ENCODE data around the gene ADARB1. TPM values are rescaled to one million over a fixed set of nuclear protein-coding genes. Genes with fewer than 3 reads are reported as not detected.
"Not testable (repeated sequence)": the region's sequence is repeated elsewhere in the genome, so short reads cannot be mapped to it uniquely, and the experiment has no call there.

Gene ADARB1
- 24.8 and 25.9 TPM in 2 replicates for total RNA-seq

DNA sequence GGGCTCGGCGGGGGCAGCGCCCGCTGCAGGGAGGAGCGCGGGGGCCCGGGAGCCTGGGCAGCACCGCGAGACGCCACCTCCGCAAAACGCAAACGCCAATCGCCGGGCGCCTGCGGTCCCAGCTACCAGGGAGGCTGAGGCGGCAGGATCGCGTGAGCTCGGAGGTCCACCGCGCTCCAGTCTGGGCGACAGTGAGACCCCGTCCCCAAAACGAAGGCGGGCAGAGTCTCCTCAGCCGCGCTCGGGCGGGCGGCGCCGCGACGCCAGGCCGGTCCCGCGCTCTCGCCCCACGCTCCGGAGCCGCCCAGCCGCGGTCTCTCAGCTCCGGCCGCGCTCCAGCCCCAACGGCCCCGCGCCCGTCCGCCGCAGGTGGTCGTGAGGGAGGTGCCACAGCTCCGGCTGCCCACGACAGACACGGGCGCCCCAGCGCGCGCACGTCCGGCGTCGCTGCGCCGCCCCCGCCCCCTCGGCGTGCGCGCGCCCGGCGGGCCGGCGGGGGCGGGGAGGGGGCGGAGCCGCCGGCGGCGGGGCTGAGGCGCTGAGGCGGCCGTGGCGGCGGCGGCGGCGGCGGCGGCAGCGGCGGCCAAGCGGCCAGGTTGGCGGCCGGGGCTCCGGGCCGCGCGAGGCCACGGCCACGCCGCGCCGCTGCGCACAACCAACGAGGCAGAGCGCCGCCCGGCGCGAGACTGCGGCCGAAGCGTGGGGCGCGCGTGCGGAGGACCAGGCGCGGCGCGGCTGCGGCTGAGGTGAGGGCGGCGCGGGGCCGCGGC lies at the start of gene ADARB1:
ADARB1 (plus strand) TSS at position 533 of the 770 bp plus-strand sequence. CDS start 97,077 bp downstream, outside the sequence.
- Mint-ChIP-seq H3K4me3 (peak within 1 kb of the TSS; percentile 96), H3K4me1 (ENCODE audit: low read depth) (peaks cover 42% of the 10 kb centered on the region), H3K9me3 (no peaks in the 10 kb centered on the region), H3K27me3 (ENCODE audit: insufficient read depth) (no peaks in the 10 kb centered on the region), H3K36me3 (ENCODE audit: low read depth) (peaks cover 1% of the 10 kb centered on the region), H3K27ac (peak within 1 kb of the TSS; percentile 98)
- intact Hi-C loops (cut with micrococcal nuclease) = loop anchor here (10.0 kb wide), 1 partner anchor 269 kb away; the partner anchor contains the start of gene UBE2G2
- DNase-seq (ENCODE audit: low spot score) = peak; percentile 63

GRCh38 chr21:45026066-45026745 lies 48.2 kb upstream of the ADARB1 start:
- no peaks in the 10 kb centered on the region for H3K4me1 Mint-ChIP-seq (ENCODE audit: low read depth)
- H3K27ac Mint-ChIP-seq = no peak overlapping the region
- H3K36me3 Mint-ChIP-seq (ENCODE audit: low read depth) = no peaks in the 10 kb centered on the region
- H3K9me3 Mint-ChIP-seq = peaks cover 4% of the 10 kb centered on the region
- H3K27me3 Mint-ChIP-seq (ENCODE audit: insufficient read depth) = peaks cover 11% of the 10 kb centered on the region
- no peak overlapping the region for H3K4me3 Mint-ChIP-seq
- intact Hi-C loops (cut with micrococcal nuclease) = no loop called here
- no peak for DNase-seq (ENCODE audit: low spot score)

- H3K36me3 Mint-ChIP-seq (ENCODE audit: low read depth) = no peaks in the 10 kb centered on the region
- H3K4me1 Mint-ChIP-seq (ENCODE audit: low read depth) = no peaks in the 10 kb centered on the region
- intact Hi-C loops (cut with micrococcal nuclease) = no loop called here
- peaks cover 4% of the 10 kb centered on the region for H3K9me3 Mint-ChIP-seq
- H3K27ac Mint-ChIP-seq = no peak overlapping the region
- no peak overlapping the region for H3K4me3 Mint-ChIP-seq
- H3K27me3 Mint-ChIP-seq (ENCODE audit: insufficient read depth) = peaks cover 9% of the 10 kb centered on the region
- DNase-seq (ENCODE audit: low spot score) = no peak
These were observed 47.6 kb upstream of the ADARB1 start for GRCh38 chr21:45026826-45027225.

DNA sequence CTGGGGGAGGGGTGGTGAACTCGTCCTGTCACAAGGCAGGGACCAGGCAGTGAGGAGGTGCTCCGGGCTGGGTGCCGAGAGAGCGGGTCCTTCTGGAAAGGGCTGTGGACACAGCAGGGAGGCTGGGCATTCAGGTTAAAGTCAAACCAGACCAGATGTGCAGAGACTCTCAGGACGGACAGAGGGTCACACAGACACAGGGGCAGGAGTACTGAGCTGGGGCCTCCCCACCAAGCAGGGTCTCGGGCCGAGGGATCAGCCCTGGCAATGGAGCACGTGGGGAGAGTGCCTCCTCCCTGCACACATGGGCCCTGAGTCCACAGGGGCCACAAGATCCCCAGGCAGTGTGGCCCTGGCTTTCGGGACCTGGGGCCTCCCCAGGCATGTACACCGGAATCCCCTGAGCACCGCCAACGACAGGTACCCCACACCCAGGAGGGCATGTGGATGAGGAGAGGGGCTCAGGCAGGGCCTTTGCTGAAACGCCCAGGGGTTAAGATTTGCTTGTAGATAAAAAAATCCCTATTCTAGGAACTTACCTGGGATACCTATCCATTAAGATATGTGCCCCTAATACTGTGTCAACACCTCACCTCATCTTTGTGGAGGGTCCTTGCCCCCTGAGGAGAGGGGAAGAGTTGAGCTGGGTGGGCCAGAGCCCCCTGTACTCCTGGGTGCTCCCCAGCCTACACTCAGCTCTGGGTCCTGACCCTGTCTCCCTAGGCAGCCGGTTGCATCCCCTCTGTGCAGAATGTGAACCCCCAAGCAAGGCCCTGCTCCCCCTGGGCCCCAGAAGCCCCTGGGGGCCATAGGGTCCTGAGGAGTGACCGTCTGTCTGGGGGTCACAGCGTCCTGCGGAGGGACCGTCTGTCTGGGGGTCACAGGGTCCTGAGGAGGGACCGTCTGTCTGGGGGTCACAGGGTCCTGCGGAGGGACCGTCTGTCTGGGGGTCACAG lies 46.9 kb upstream of the ADARB1 start:
- intact Hi-C loops (cut with micrococcal nuclease) = no loop called here
- Mint-ChIP-seq H3K4me3 (no peak overlapping the region), H3K27ac (no peak overlapping the region), H3K4me1 (ENCODE audit: low read depth) (no peaks in the 10 kb centered on the region), H3K9me3 (peaks cover 4% of the 10 kb centered on the region), H3K27me3 (ENCODE audit: insufficient read depth) (peaks cover 9% of the 10 kb centered on the region), H3K36me3 (ENCODE audit: low read depth) (no peaks in the 10 kb centered on the region)
- no peak for DNase-seq (ENCODE audit: low spot score)

DNA sequence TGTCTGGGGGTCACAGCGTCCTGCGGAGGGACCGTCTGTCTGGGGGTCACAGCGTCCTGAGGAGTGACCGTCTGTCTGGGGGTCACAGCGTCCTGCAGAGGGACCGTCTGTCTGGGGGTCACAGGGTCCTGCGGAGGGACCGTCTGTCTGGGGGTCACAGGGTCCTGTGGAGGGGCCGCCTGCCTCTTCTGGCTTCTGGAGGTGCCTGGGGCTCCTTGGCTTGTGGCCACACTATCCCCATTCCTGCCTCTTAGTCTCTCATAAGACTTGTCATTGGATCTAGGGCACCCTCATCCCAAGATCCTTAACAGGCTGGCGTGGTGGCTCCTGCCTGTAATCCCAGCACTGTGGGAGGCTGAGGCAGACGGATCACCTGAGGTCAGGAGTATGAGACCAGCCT lies 45.7 kb upstream of the ADARB1 start:
- H3K4me1 Mint-ChIP-seq (ENCODE audit: low read depth); H3K9me3 Mint-ChIP-seq; H3K27me3 Mint-ChIP-seq (ENCODE audit: insufficient read depth); intact Hi-C loops (cut with micrococcal nuclease); DNase-seq (ENCODE audit: low spot score); H3K36me3 Mint-ChIP-seq (ENCODE audit: low read depth); H3K4me3 Mint-ChIP-seq; H3K27ac Mint-ChIP-seq: not testable (repeated sequence)

GRCh38 chr21:45029298-45029947 lies 45.0 kb upstream of the ADARB1 start:
- Mint-ChIP-seq H3K4me1 (ENCODE audit: low read depth) (no peaks in the 10 kb centered on the region), H3K27me3 (ENCODE audit: insufficient read depth) (peaks cover 11% of the 10 kb centered on the region), H3K4me3 (no peak overlapping the region), H3K27ac (no peak overlapping the region), H3K9me3 (no peaks in the 10 kb centered on the region), H3K36me3 (ENCODE audit: low read depth) (no peaks in the 10 kb centered on the region)
- no peak for DNase-seq (ENCODE audit: low spot score)
- intact Hi-C loops (cut with micrococcal nuclease) = no loop called here

- H3K4me3 Mint-ChIP-seq = no peak overlapping the region
- H3K36me3 Mint-ChIP-seq (ENCODE audit: low read depth) = no peaks in the 10 kb centered on the region
- H3K27me3 Mint-ChIP-seq (ENCODE audit: insufficient read depth) = peaks cover 11% of the 10 kb centered on the region
- DNase-seq (ENCODE audit: low spot score) = no peak
- H3K9me3 Mint-ChIP-seq = no peaks in the 10 kb centered on the region
- no peaks in the 10 kb centered on the region for H3K4me1 Mint-ChIP-seq (ENCODE audit: low read depth)
- intact Hi-C loops (cut with micrococcal nuclease) = no loop called here
- no peak overlapping the region for H3K27ac Mint-ChIP-seq
These were observed 44.3 kb upstream of the ADARB1 start for GRCh38 chr21:45029948-45030681.

GRCh38 chr21:45030682-45031570 lies 43.5 kb upstream of the ADARB1 start:
- no peaks in the 10 kb centered on the region for H3K4me1 Mint-ChIP-seq (ENCODE audit: low read depth)
- H3K36me3 Mint-ChIP-seq (ENCODE audit: low read depth) = no peaks in the 10 kb centered on the region
- peaks cover 4% of the 10 kb centered on the region for H3K9me3 Mint-ChIP-seq
- intact Hi-C loops (cut with micrococcal nuclease) = no loop called here
- H3K27me3 Mint-ChIP-seq (ENCODE audit: insufficient read depth) = peaks cover 11% of the 10 kb centered on the region
- DNase-seq (ENCODE audit: low spot score) = no peak
- no peak overlapping the region for H3K27ac Mint-ChIP-seq
- no peak overlapping the region for H3K4me3 Mint-ChIP-seq

DNA sequence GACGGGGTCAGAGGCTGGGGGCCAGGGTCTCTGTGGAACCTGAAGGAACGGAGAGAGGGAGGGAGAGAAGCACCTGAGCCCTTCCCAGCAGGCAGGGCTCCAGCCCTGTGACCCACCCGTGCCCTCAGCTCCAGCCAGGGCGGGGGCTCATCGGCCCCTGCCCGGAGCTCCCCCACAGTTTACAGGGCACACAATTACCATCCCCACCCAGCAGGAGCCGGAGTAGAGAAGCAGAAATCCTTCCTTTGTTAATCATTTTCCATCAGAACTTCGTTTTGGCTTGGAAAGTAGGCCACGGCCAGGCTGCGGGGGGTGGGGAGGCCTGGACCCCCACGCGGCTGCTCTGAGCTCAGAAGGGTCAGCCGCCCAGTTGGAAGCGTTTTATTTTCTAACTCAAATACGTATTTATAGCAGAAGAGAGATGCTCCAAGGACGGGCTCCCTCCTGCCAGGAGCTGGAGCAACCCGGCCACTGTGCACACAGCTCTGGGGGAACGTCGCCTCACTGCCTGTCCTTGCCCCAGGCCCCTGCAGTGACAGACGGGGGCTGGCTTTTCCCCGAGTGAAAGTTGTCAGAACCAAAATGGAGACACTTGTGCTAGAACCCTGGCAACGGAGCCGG lies 42.7 kb upstream of the ADARB1 start:
- intact Hi-C loops (cut with micrococcal nuclease) = no loop called here
- no peak for DNase-seq (ENCODE audit: low spot score)
- Mint-ChIP-seq H3K27me3 (ENCODE audit: insufficient read depth) (peaks cover 11% of the 10 kb centered on the region), H3K36me3 (ENCODE audit: low read depth) (no peaks in the 10 kb centered on the region), H3K4me3 (no peak overlapping the region), H3K4me1 (ENCODE audit: low read depth) (no peaks in the 10 kb centered on the region), H3K9me3 (peaks cover 11% of the 10 kb centered on the region), H3K27ac (no peak overlapping the region)

DNA sequence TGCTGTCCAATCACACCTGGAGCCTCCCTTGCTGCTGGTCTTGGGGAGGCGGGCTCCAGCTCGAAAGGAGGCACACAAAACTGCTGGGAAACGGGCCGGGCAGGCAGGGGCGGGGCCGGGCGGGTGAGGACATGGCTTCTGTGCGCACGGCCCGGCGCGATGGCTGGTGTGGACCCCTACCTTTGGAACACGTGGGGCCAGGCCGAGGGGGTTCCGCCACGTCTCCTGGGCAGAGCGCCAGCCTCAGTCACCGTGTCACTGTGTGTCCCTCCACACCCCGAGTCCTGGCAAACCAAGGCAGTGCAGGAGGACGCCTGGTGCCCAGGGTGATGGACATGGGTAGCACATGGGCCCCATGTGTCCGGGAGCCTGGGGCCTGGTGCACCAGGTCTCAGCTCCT lies 42.0 kb upstream of the ADARB1 start:
- Mint-ChIP-seq H3K27ac (no peak overlapping the region), H3K36me3 (ENCODE audit: low read depth) (no peaks in the 10 kb centered on the region), H3K9me3 (peaks cover 15% of the 10 kb centered on the region), H3K27me3 (ENCODE audit: insufficient read depth) (peaks cover 11% of the 10 kb centered on the region), H3K4me3 (no peak overlapping the region), H3K4me1 (ENCODE audit: low read depth) (no peaks in the 10 kb centered on the region)
- intact Hi-C loops (cut with micrococcal nuclease) = no loop called here
- DNase-seq (ENCODE audit: low spot score) = no peak

All from activated T-helper 1 cell treated with anti-CD3 and anti-CD28 coated beads, Interleukin-12 subunit alpha, Interleukin-12 subunit beta, Interleukin-2, Interleukin-4 antibody, amounts not matched to agents 30 ng/mL and 10 ng/mL and 1 ng/mL, durations not matched to agents 14 hours and 24 hours and 36 hours (primary cell).